PFSK-1 (cell line): ENCODE data around the gene SUN2.

Experiments
- FOXP2 ChIP-seq: optimal IDR thresholded peaks from 2 replicates; pipeline ENCODE3; 2011; ENCODE audit warnings: borderline replicate concordance, control low read depth, inconsistent platforms; ENCODE audit not compliant: insufficient read depth; ENCODE audit errors: extremely low read length, extremely low read depth
- POLR2AphosphoS5 ChIP-seq: IDR thresholded peaks from 2 replicates; pipeline ENCODE4 v1.6.1; 2012; ENCODE audit warnings: low read depth, mild to moderate bottlenecking, control low read depth, low read length, moderate library complexity
- SIN3A ChIP-seq: IDR thresholded peaks from 2 replicates; pipeline ENCODE4 v1.6.1; 2012; ENCODE audit warnings: mild to moderate bottlenecking, low read length, moderate library complexity, borderline replicate concordance; ENCODE audit not compliant: insufficient read depth
- TAF1 ChIP-seq: IDR thresholded peaks from 2 replicates; pipeline ENCODE4 v1.6.1; 2012; ENCODE audit warnings: low read length, control low read depth, borderline replicate concordance; ENCODE audit not compliant: insufficient read depth
- TF ChIP-seq, protein P1 (sequence below), 2 experiments: IDR thresholded peaks; 2 replicates each; pipeline versions ENCODE4 v1.6.1 to v1.8.0; 2011 to 2012; ENCODE audit warnings: low read depth in 2 of 2, low read length in 2 of 2, control low read depth in 1 of 2, inconsistent platforms in 1 of 2, mild to moderate bottlenecking in 1 of 2, moderate library complexity in 1 of 2; ENCODE audit not compliant: insufficient read depth in 1 of 2

DNA sequence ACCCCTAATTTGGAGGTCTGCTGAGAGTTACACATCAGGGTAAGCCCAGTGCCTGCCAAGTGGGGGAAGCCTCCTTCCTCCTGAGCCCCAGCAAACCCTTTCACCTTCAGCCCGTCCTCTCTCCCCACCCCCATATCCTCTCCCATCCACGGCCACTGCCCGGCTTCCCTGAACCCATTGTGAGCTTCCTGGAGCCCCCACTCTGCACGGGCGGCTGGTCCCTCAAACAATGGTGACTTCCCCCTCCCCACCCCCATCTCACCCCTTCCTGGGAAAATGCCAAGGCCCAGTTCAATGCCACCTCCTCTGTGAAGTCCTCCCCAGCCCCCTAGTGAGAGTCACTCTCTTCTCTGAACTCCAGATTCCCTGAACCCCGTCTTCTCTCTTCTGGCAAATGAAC, 20.3 kb upstream of the SUN2 start:
- TF ChIP-seq TAF1 (no peak), POLR2AphosphoS5 (no peak), FOXP2 (no peak), SIN3A (no peak)
- TF ChIP-seq, protein P1, sequence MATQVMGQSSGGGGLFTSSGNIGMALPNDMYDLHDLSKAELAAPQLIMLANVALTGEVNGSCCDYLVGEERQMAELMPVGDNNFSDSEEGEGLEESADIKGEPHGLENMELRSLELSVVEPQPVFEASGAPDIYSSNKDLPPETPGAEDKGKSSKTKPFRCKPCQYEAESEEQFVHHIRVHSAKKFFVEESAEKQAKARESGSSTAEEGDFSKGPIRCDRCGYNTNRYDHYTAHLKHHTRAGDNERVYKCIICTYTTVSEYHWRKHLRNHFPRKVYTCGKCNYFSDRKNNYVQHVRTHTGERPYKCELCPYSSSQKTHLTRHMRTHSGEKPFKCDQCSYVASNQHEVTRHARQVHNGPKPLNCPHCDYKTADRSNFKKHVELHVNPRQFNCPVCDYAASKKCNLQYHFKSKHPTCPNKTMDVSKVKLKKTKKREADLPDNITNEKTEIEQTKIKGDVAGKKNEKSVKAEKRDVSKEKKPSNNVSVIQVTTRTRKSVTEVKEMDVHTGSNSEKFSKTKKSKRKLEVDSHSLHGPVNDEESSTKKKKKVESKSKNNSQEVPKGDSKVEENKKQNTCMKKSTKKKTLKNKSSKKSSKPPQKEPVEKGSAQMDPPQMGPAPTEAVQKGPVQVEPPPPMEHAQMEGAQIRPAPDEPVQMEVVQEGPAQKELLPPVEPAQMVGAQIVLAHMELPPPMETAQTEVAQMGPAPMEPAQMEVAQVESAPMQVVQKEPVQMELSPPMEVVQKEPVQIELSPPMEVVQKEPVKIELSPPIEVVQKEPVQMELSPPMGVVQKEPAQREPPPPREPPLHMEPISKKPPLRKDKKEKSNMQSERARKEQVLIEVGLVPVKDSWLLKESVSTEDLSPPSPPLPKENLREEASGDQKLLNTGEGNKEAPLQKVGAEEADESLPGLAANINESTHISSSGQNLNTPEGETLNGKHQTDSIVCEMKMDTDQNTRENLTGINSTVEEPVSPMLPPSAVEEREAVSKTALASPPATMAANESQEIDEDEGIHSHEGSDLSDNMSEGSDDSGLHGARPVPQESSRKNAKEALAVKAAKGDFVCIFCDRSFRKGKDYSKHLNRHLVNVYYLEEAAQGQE (IDR thresholded peaks at IDR 0.05; ENCODE audit: insufficient read depth in 1 of 2, low read depth in 2 of 2, low read length in 2 of 2) = no peak
